ENCODE results near the gene TSEN54.

The TSEN54 gene

DNA sequence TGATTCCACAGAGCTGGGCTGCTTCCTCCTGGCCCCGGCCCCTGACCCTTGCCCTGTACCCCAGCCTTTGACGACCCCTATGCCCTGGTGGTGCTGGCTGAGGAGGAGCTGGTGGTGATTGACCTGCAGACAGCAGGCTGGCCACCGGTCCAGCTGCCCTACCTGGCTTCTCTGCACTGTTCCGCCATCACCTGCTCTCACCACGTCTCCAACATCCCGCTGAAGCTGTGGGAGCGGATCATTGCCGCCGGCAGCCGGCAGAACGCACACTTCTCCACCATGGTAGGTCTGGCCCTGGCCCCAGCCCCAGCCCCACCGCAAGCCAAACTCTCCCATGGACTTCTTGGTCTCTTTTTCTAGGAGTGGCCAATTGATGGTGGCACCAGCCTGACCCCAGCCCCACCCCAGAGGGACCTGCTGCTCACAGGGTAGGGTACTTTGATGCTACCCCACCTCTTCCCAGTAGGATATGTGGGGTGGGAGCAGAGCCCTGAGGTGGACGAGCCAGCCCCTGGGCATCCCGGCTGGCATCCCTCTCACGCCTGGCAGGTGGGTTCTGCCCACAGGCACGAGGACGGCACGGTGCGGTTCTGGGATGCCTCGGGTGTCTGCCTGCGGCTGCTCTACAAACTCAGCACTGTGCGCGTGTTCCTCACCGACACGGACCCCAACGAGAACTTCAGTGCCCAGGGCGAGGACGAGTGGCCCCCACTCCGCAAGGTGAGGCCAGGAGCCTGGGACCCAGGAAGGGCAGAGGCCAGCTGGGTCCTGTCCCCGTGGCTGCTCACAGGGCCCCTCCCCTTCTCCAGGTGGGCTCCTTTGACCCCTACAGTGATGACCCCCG, 52.3 kb downstream of the TSEN54 start:
- Histone ChIP-seq H3K36me3 (ENCODE audit: control insufficient read depth, insufficient read depth, low read length) (no peaks in the 10 kb centered on the region), H3K79me2 (no peaks in the 10 kb centered on the region), H3K27me3 (ENCODE audit: control insufficient read depth, insufficient read depth, low read length) (no peaks in the 10 kb centered on the region), H3K27ac (no peak overlapping the region), H3K9me3 (ENCODE audit: control insufficient read depth, low read length) (no peaks in the 10 kb centered on the region), H3K4me3 (ENCODE audit: low read depth, low read length) (no peak overlapping the region), H2AFZ (no peak overlapping the region), H3K9ac (no peak overlapping the region), H3K4me2 (ENCODE audit: low read length) (no peak overlapping the region), H3K4me1 (no peaks in the 10 kb centered on the region)
- TF ChIP-seq, protein P1, sequence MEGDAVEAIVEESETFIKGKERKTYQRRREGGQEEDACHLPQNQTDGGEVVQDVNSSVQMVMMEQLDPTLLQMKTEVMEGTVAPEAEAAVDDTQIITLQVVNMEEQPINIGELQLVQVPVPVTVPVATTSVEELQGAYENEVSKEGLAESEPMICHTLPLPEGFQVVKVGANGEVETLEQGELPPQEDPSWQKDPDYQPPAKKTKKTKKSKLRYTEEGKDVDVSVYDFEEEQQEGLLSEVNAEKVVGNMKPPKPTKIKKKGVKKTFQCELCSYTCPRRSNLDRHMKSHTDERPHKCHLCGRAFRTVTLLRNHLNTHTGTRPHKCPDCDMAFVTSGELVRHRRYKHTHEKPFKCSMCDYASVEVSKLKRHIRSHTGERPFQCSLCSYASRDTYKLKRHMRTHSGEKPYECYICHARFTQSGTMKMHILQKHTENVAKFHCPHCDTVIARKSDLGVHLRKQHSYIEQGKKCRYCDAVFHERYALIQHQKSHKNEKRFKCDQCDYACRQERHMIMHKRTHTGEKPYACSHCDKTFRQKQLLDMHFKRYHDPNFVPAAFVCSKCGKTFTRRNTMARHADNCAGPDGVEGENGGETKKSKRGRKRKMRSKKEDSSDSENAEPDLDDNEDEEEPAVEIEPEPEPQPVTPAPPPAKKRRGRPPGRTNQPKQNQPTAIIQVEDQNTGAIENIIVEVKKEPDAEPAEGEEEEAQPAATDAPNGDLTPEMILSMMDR (IDR thresholded peaks at IDR 0.05) = no peak

DNA sequence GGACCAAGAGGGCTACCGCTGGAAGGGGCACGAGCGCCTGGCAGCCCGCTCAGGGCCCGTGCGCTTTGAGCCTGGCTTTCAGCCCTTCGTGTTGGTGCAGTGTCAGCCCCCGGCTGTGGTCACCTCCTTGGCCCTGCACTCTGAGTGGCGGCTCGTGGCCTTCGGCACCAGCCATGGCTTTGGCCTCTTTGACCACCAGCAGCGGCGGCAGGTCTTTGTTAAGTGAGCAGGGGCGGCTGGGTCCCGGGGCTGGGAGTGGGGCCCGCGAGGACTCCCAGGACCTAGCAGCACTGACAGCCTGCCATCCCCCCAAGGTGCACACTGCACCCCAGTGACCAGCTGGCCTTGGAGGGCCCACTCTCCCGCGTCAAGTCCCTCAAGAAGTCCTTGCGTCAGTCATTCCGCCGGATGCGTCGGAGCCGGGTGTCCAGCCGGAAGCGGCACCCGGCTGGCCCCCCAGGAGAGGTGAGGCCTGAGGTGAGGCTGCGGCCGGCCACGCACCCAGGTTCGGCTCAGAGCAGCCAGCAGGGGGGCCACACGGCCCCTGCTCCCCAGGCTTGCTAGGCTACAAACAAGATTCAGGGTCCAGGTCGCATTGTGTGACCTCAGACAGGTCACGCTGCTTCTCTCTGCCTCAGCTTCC, 53.8 kb downstream of the TSEN54 start:
- H3K27ac ChIP-seq = no peak overlapping the region
- no peaks in the 10 kb centered on the region for H3K9me3 ChIP-seq (ENCODE audit: control insufficient read depth, low read length)
- no peak overlapping the region for H3K9ac ChIP-seq
- H3K4me1 ChIP-seq = no peaks in the 10 kb centered on the region
- no peak overlapping the region for H3K4me3 ChIP-seq (ENCODE audit: low read depth, low read length)
- no peaks in the 10 kb centered on the region for H3K36me3 ChIP-seq (ENCODE audit: control insufficient read depth, insufficient read depth, low read length)
- TF ChIP-seq, protein P1 (IDR thresholded peaks at IDR 0.05) = no peak
- H3K79me2 ChIP-seq = no peaks in the 10 kb centered on the region
- H3K4me2 ChIP-seq (ENCODE audit: low read length) = no peak overlapping the region
- H3K27me3 ChIP-seq (ENCODE audit: control insufficient read depth, insufficient read depth, low read length) = no peaks in the 10 kb centered on the region
- no peak overlapping the region for H2AFZ ChIP-seq

DNA sequence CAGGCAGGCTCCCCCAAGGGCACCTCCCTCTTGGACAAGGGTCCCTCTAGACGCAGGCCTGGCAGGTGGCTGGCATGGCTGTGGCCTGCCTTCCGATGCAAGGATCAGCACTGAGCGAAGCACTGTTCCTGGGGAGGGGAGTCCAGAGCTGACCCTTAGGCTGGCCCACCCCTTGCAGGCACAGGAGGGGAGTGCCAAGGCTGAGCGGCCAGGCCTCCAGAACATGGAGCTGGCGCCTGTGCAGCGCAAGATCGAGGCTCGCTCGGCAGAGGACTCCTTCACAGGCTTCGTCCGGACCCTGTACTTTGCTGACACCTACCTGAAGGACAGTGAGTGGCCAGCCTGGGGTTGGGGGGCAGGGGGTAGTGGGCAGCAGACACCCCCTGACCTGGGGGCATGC, 54.4 kb downstream of the TSEN54 start:
- no peak overlapping the region for H2AFZ ChIP-seq
- no peak overlapping the region for H3K4me3 ChIP-seq (ENCODE audit: low read depth, low read length)
- H3K9me3 ChIP-seq (ENCODE audit: control insufficient read depth, low read length) = no peaks in the 10 kb centered on the region
- H3K27me3 ChIP-seq (ENCODE audit: control insufficient read depth, insufficient read depth, low read length) = no peaks in the 10 kb centered on the region
- no peaks in the 10 kb centered on the region for H3K36me3 ChIP-seq (ENCODE audit: control insufficient read depth, insufficient read depth, low read length)
- no peak overlapping the region for H3K9ac ChIP-seq
- TF ChIP-seq, protein P1 (IDR thresholded peaks at IDR 0.05) = no peak
- no peak overlapping the region for H3K27ac ChIP-seq
- no peaks in the 10 kb centered on the region for H3K4me1 ChIP-seq
- no peaks in the 10 kb centered on the region for H3K79me2 ChIP-seq
- H3K4me2 ChIP-seq (ENCODE audit: low read length) = no peak overlapping the region

DNA sequence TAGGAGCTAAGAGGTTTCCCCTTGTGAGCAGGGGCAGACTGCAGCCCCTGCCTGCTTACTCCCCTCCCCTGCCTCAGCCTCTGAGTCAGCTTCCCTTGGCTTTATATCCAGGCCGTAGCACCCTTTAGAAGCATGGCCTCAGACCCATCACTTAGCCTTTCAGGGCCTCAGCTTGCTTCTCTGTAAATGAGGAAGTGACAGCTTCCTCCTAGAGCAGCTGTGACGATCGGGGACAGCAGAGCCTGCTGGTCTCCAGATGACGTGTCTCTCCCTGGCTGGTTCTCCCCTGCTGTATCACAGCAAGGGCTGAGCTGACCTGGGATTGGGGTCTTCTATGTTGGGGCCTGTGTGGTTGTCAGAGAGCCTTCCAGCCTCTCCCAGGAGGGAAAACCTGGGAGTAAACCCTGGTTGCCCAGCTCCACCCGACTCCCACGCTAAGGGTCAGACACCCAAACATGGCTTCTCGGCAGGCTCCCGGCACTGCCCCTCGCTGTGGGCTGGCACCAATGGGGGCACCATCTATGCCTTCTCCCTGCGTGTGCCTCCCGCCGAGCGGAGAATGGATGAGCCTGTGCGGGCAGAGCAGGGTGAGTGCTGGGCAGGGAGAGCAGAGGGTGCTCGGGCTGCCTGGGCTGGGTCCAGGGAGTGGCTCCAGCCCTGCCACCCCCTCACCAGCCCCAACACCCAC, 55.0 kb downstream of the TSEN54 start:
- Histone ChIP-seq H3K4me3 (ENCODE audit: low read depth, low read length) (no peak overlapping the region), H3K4me1 (no peaks in the 10 kb centered on the region), H2AFZ (no peak overlapping the region), H3K9me3 (ENCODE audit: control insufficient read depth, low read length) (no peaks in the 10 kb centered on the region), H3K27me3 (ENCODE audit: control insufficient read depth, insufficient read depth, low read length) (no peaks in the 10 kb centered on the region), H3K36me3 (ENCODE audit: control insufficient read depth, insufficient read depth, low read length) (no peaks in the 10 kb centered on the region), H3K79me2 (no peaks in the 10 kb centered on the region), H3K4me2 (ENCODE audit: low read length) (no peak overlapping the region), H3K9ac (no peak overlapping the region), H3K27ac (no peak overlapping the region)
- TF ChIP-seq, protein P1 (IDR thresholded peaks at IDR 0.05) = no peak
